Activated gamma-delta T cell treated with Interleukin-2 at 50 U/mL for 16 hours (primary cell): ENCODE measurements around the gene C2orf80.
A peak's percentile ranks its signal among the peaks of the same experiment; 100 is the strongest.
"Not testable (repeated sequence)": the region's sequence is repeated elsewhere in the genome, so short reads cannot be mapped to it uniquely, and the experiment has no call there.

Source experiments
- DNase-seq: peaks from one replicate; pipeline ENCODE4 v3.0.0-alpha.2; 2020

Gene C2orf80

GRCh38 chr2:208175840-208176153 is 14.0 kb downstream of the C2orf80 start:
- no peak for DNase-seq

- DNase-seq = peak; percentile 57
Observed at GRCh38 chr2:208175069-208175839, 14.6 kb downstream of the C2orf80 start.

- DNase-seq = no peak
Observed at GRCh38 chr2:208174144-208174543, 15.7 kb downstream of the C2orf80 start.

GRCh38 chr2:208172125-208172524 is 17.7 kb downstream of the C2orf80 start:
- no peak for DNase-seq

DNA sequence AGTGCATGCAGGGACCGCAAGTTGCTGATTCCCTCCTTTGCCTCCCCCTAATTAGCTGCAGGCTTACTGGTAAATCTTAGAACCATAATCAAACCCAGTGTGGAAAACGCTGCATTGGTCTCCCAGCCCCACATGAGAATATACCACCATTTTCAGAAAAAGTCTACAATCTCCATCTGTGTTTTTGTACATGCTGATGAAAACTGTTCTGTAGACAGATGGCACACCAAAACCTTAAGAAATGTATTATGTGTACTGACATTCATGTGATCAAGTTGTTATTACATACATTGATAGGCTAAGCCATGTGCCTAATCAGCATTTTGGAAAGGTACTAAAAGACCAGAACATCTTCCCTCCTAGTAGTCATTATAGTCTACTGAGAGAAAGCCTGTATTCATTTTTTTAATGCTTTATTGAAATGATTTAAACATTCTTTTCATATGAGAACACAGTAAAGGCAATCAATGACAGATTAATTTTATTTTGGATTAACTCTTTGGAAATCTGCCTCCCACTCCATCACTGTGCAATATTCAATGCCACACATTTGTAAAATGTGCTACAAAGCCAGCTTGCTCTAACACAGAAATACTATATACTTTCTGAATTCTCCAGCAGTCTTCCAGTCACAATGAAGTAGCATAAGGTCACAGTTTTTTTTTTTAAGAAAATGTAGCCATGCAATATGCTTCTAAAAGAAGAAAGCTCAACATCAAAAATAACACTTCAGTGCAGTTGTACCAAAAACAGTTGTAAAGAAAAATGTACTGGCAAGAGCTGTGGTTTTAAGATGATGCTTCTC is 24.7 kb downstream of the C2orf80 start:
- DNase-seq = no peak

GRCh38 chr2:208163489-208163888 is 26.3 kb downstream of the C2orf80 start, which contains the start of gene CRYGA:
Gene CRYGA (minus strand): TSS chr2:208163589. CDS start chr2:208163556, 33 bp downstream.
- DNase-seq = no peak

DNA sequence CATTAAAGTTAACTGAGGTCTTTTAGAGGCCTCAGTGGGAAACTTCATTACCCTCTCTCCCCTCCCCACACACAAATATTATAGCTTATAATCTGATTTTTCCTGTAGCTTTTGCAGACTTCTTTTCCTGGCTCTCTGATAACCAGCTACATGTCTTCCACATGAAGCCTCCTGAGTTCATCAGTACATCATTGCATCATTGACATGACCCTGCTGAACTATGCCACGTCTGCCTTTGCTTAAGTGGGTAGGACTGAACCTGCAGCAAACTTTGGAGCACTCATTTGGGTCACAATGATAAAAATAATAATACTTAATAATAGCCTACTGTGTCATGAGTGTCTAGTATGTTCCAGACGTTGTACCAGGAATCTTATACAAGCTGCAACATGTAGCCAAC is 33.4 kb downstream of the C2orf80 start:
- DNase-seq = no peak

DNA sequence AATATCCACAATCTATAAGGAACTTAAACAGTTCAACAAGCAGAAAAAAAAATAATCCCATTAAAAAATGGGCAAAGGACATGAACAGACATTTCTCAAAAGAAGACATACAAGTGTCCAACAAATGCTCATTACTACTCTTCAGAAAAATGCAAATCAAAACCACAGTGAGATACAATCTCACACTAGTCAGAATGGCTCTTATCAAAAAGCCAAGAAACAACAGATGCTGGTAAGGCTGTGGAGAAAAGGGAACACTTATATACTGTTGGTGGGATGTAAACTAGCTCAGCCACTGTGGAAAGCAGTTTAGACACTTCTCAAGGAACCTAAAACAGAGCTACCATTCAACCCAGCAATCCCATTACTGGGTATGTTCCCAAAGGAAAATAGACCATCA is 36.7 kb downstream of the C2orf80 start:
- no peak for DNase-seq

DNA sequence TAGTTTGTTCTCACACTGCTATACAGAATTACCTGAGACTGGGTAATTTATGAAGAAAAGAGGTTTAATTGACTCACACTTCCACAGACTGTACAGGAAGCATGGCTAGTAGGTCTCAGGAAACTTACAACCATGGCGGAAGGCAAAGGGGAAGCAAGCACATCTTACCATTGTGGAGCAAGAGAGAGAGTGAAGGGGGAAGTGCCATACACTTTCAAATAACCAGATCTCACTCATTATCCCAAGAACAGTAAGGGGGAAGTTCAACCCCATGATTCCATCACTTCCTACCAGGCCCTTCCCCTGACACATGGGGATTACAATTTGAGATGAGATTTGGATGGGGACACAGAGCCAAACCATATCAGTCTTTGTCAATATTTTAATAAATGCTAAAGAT is 38.9 kb downstream of the C2orf80 start:
- DNase-seq = no peak

DNA sequence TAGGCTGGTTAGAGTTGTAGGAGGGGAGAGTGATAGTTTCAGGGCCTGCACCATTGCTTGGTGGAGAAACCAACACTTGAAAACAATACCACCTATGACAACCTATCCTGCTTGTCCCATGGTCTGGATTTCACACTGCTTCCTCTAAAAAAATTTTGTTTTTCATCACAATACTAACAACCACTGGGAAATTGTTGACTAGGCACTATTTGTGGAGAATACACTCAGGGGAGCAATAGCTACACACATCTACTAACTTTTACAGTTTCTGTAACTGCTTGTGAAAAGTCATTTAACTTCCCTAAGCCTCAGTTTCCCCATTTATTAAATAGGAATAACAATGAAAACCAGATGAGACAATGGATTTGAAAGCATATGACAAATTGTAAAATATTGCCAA is 39.7 kb downstream of the C2orf80 start:
- no peak for DNase-seq

DNA sequence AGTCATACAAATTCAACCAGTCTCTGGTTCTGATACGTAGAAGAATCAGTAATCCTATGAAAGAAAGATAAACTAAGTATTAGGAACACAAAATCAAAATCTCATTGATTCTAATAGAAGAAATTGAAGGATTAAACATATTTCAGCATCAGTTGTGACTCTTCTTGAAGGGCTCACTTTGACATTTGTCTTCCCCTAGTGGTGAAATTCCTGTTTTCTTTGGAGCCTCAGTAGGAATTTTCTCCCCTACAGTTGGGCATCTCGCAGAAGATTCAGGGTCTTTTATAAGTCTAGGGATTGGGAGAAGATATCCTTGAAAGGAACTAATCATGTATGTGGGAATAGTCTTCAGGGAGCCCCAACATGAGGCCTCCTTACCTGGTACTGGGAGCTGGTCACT is 41.0 kb downstream of the C2orf80 start:
- DNase-seq = no peak

GRCh38 chr2:208147759-208148158 is 42.1 kb downstream of the C2orf80 start:
- DNase-seq = no peak

DNA sequence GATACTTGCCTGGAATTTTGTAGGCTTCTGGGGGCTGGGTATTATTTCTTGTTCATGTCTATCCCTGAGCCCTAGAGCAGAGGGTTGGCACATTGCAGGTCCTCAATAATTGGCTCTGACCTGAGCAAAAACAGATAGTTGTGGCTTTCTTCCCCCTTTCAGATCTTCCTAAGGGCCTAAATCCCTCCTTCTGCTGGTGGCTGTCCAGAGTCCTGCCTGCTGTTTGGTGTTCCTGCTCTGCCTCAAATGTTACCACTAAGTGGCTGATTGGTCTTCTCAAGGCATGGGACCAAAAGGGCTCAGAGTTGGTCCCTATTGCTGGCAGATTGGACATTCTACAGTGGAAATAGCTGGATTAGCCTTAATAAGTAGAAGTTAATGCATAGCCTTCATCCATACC is 42.8 kb downstream of the C2orf80 start:
- DNase-seq = no peak

DNA sequence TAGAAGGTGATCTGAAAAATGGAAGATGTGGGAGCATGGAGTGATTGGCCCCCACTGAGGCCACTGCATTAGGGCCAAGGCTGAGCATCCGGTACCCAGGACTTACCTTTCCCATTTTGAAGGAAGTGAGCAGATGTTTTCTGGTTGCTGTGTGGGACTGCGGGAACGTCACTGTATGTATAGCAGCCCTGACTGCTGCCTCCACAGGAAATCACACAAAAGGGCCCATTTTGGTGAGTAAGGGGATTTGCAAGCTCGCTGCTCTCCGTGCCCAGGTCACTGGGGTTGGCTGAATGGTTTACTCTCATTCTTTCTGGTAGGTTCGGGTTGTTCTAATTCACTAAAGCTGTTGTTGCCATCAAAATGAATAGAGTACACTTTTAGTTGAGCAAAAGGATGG is 43.8 kb downstream of the C2orf80 start, which contains the start of gene CRYGB:
Gene CRYGB (minus strand): TSS at position 153 of the 400 bp plus-strand sequence. CDS start 38 bp downstream, at position 115.
- no peak for DNase-seq

DNA sequence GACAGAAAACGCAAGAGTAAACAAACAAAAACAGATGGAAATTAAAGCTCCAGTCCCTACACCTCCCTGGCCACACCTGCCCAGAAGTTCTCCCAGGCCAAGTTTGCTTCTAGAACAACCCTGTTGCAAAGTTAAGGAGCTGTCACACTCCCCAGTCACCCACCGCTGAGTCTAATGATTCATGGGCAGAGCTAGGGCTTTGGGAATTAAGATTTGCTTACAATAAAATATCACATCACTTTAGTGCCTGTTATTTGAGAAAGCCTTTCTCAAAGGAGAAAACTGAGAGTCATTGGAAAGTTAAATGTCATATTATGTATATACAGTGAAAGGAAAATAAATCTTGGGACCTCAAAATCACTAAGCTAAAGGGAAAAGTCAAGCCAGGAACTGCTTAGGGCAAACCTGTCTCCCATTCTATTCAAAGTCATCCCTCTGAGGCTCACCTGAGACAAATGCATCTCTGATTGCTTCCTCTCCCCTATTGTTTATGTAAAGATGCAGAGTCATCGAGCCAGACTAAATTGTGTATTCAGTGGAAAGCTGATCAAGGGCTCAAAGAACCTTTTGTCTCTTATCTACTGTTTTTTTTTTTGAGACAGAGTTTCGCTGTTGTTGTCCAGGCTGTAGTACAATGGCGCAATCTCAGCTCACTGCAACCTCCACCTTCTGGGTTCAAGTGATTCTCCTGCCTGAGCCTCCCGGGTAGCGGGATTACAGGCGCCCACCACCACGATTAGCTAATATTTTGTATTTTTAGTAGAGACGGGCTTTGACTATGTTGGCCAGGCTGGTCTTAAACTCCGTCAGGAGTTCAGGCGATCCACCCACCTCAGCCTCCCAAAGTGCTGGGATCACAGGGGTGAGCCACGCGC is 46.7 kb downstream of the C2orf80 start:
- no peak for DNase-seq

DNA sequence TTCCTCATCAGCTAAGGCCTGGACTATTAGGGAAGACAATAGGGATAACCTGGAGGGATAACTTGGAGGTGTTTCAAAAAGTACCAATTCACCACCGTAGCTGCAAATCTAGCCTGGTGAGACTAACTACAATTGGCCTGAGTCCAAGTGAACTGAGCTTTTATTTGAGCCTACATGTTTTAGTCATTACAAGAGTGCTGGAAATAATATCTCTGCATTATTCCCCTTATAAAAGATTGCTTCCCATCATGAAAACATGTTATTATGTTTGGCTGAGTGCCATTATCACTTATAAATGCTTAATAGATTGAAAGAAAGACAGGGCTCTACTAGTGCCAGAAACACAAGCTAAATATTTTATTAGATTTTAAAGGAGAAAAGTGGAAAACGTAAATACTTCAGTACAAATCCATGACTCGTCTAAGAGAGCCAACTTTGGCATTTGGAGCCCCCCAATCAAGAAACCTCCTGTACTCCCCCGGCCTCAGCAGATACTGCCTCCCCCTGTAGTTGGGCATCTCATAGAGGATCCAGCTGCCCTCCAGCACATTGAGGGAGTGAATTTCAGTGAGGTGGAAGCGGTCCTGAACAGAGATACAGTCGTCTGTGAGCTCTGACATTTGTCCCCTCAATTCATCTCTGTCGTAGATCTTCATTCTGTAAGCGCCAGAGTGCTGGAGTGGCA is 47.4 kb downstream of the C2orf80 start:
- DNase-seq = no peak

GRCh38 chr2:208139447-208139846 is 50.4 kb downstream of the C2orf80 start:
- DNase-seq = no peak

DNA sequence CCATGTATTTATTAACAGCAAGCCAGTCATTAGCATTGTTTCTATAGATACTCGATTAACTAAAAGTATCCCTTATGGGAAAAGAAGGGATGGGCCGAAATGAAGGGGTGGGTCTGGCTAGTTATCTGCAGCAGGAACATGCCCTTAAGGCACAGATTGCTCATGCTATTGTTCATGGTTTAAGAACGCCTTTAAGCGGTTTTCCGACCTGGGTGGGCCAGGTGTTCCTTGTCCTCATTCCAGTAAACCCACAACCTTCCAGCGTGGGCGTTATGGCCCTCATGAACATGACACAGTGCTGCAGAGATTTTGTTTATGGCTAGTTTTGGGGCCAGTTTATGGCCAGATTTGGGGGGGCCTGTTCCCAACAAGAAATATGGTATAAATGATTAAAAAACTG is 51.5 kb downstream of the C2orf80 start:
- DNase-seq = not testable (repeated sequence)

DNA sequence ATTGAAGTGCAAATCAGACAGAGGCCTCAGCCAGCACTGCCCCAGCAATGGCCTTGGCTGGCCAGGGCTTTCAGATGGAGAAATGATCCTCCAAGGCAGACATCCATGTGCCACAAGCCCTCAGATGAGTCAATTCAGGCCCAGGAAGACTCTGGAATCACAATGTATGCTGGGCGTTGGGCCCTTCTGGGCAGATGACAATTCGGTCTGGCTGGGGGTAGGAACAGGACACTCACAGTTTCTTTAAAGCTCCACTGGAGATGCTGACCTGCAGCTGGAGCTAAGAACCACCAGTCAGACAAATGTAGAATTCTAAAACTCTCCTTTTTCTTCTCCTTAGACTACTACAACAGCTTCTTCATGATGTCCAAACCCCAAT is 53.1 kb downstream of the C2orf80 start:
- DNase-seq = no peak

DNA sequence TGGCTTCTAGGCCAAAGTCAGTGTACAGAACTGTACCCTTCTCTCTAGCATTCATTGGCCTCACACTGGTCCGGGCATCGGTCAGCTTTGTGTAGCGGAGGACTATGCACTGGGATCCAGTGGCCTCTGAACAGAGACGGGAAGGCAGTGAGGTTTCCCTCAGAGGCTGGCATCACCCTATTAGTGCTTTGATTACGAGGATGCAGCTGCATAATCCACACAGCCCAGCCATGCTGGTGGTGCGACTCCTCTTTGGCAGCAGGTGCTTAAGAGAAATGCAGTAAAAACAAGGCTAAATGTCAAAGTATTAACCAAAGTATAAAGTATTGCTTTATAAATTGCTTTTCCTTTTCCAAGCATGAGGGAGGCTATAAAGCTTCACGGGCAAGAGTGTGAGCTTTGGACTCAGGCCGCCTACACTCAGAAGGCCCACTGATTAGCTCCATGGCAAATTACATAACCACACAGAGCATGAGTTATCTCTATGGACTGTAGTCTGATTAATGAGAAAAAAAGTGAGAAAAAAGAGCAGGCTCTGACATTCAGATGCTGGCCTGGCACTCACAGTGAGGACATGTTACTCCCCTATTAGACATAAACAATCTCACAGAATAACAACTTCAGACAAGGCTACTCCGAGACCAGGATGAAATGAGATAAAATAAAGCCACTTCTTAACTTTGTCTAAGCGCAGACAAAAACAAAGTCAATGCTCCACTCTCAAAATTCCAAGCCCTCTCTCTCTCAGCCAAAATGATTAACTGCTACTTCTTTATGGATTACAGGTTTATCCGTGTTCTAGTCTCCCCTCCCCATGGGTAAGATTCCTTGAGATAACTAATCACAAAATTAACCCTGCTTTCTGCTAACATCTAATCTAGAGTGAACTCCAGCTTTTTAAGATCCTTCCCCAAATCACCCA is 53.8 kb downstream of the C2orf80 start:
- no peak for DNase-seq

GRCh38 chr2:208134928-208135586 is 54.8 kb downstream of the C2orf80 start:
- no peak for DNase-seq
